ENCODE data around the gene CNTN6. TPM values are rescaled to one million over a fixed set of nuclear protein-coding genes. Genes with fewer than 3 reads are reported as not detected.

Gene CNTN6
- total RNA-seq, 1 experiment from 2014 or later = not detected

- Histone ChIP-seq H3K79me2 (ENCODE audit: insufficient read depth, low read length) (no peaks in the 10 kb centered on the region), H4K5ac (ENCODE audit: insufficient read length, low read depth, low read length) (no peak overlapping the region), H4K91ac (ENCODE audit: insufficient read length, low read depth, low read length) (no peak overlapping the region), H2BK15ac (ENCODE audit: low read depth, low read length) (no peak overlapping the region), H2BK20ac (ENCODE audit: low read depth, low read length, poor library complexity, severe bottlenecking) (no peak overlapping the region), H2AFZ (ENCODE audit: low read length) (no peak overlapping the region), H3K23me2 (ENCODE audit: insufficient read length, low read depth, low read length, poor library complexity, severe bottlenecking) (no peaks in the 10 kb centered on the region), H3K4ac (ENCODE audit: low read depth, low read length) (no peak overlapping the region), H4K8ac (replicated peaks; ENCODE audit: insufficient read length, low read depth, low read length) (no peak overlapping the region), H3K9ac (ENCODE audit: extremely low read depth, insufficient read length, low read length) (no peak overlapping the region), H3K27ac (ENCODE audit: insufficient read length, low read depth, low read length) (no peak overlapping the region), H2BK12ac (ENCODE audit: insufficient read length, low read depth, low read length) (no peak overlapping the region), H3K27me3 (ENCODE audit: insufficient read depth, low read length) (no peaks in the 10 kb centered on the region), H3K18ac (ENCODE audit: insufficient read length, low read depth, low read length) (no peak overlapping the region), H3K4me2 (ENCODE audit: insufficient read depth, insufficient read length, low read length) (no peak overlapping the region), H3K14ac (ENCODE audit: insufficient read depth, low read length) (no peak overlapping the region), H3K9me3 (ENCODE audit: control insufficient read depth, low read depth, low read length) (no peaks in the 10 kb centered on the region), H2BK120ac (ENCODE audit: low read depth, low read length, poor library complexity, severe bottlenecking) (no peak overlapping the region), H3K56ac (ENCODE audit: insufficient read length, low read depth, low read length) (no peak overlapping the region), H3K79me1 (ENCODE audit: insufficient read depth, low read depth, low read length, poor library complexity, severe bottlenecking) (no peaks in the 10 kb centered on the region), H4K20me1 (ENCODE audit: control insufficient read depth, insufficient read depth, insufficient read length) (no peaks in the 10 kb centered on the region), H3K4me1 (ENCODE audit: insufficient read depth, low read length) (no peaks in the 10 kb centered on the region), H2AK5ac (ENCODE audit: insufficient read length, low read length) (no peak overlapping the region), H3K23ac (ENCODE audit: insufficient read length, low read depth, low read length) (no peak overlapping the region), H3T11ph (ENCODE audit: low read length) (no peak overlapping the region), H2BK5ac (ENCODE audit: insufficient read length, low read length) (no peak overlapping the region)
- WGBS (ENCODE audit: extremely low coverage, insufficient read length, low lambda C conversion rate) = no CpG with 5 or more reads among the region's 1 CpG
- no peak for TF ChIP-seq CTCF (conservative IDR thresholded peaks at IDR 0.05)
- no peak overlapping the region for H3K27ac Mint-ChIP-seq
- H3K27me3 Mint-ChIP-seq (ENCODE audit: low read depth) = no peaks in the 10 kb centered on the region
- H3K36me3 Mint-ChIP-seq (ENCODE audit: insufficient read depth in 1 of 3, low read depth in 3 of 3) = no peaks in the 10 kb centered on the region
- no peak for DNase-seq
- no peaks in the 10 kb centered on the region for H3K9me3 Mint-ChIP-seq
- H3K4me3 Mint-ChIP-seq = no peak overlapping the region
- no peaks in the 10 kb centered on the region for H3K4me1 Mint-ChIP-seq
These were observed 46.2 kb downstream of the CNTN6 start for GRCh38 chr3:1139071-1139470.
